Cardiac fibroblast (primary cell): ENCODE results near the gene CAP1.

ENCODE experiments used
- DNase-seq, 2 donors: peaks; one replicate each; pipeline versions ENCODE4 v3.0.0 to v3.0.0-alpha.2; 2010; ENCODE audit warnings: low read depth in 2 of 2
- H3K4me3 ChIP-seq, 2 donors: replicated peaks in 1 of 2; 1 replicate in 1 of 2; 2 replicates in 1 of 2; pipeline ENCODE4 v1.5.1; 2011; ENCODE audit warnings: low read depth in 2 of 2, low read length in 2 of 2, mild to moderate bottlenecking in 2 of 2, moderate library complexity in 1 of 2
- CTCF ChIP-seq: IDR thresholded peaks from one replicate; pipeline ENCODE4 v1.5.1; 2011; ENCODE audit warnings: low read depth, mild to moderate bottlenecking, low read length, inconsistent platforms

Gene CAP1

GRCh38 chr1:40095806-40096205 lies 55.3 kb downstream of the CAP1 start:
- no peak for TF ChIP-seq CTCF
- no peak for DNase-seq
- H3K4me3 ChIP-seq: no peak overlapping the region

- TF ChIP-seq CTCF: no peak
- H3K4me3 ChIP-seq: peak overlapping the region; percentile 75 to 87
Measured at GRCh38 chr1:40096646-40096976, 56.1 kb downstream of the CAP1 start.

GRCh38 chr1:40096977-40097782 lies 56.7 kb downstream of the CAP1 start, which contains the start of gene PPT1:
Gene PPT1 (minus strand): TSS chr1:40097252. CDS start chr1:40097238, 14 bp downstream.
- TF ChIP-seq CTCF: no peak
- H3K4me3 ChIP-seq: peak within 1 kb of the TSS; percentile 75 to 87
- DNase-seq: peak; percentile 66 to 67

More at GRCh38 chr1:40096646-40096976, 56.1 kb downstream of the CAP1 start:
- no peak for DNase-seq

- TF ChIP-seq CTCF: no peak
- DNase-seq: no peak
- no peak overlapping the region for H3K4me3 ChIP-seq
Measured at GRCh38 chr1:40102038-40102437, 61.5 kb downstream of the CAP1 start.

- H3K4me3 ChIP-seq: no peak overlapping the region
- no peak for DNase-seq
- TF ChIP-seq CTCF: no peak
Measured at GRCh38 chr1:40102896-40103295, 62.4 kb downstream of the CAP1 start.

- H3K4me3 ChIP-seq: no peak overlapping the region
- no peak for TF ChIP-seq CTCF
- DNase-seq: no peak
Measured at GRCh38 chr1:40105028-40105427, 64.5 kb downstream of the CAP1 start.
